Brain microvascular endothelial cell (primary cell): ENCODE data around the gene C4BPB.

Source experiments
- DNase-seq: peaks from one replicate; pipeline ENCODE4 v3.0.0-alpha.2; 2020
- H3K27ac ChIP-seq: fragments of 250-450 bp; sonication (Bioruptor Pico); 2 replicates; pipeline ENCODE4 v1.5.1; 2020; ENCODE audit warnings: mild to moderate bottlenecking, moderate library complexity
- H3K27me3 ChIP-seq: fragments of 250-450 bp; sonication (Bioruptor Pico); replicated peaks from 2 replicates; pipeline ENCODE4 v1.5.1; 2020; ENCODE audit warnings: mild to moderate bottlenecking
- H3K36me3 ChIP-seq: fragments of 250-450 bp; sonication (Bioruptor Pico); replicated peaks from 2 replicates; pipeline ENCODE4 v1.5.1; 2020; ENCODE audit warnings: mild to moderate bottlenecking
- H3K4me3 ChIP-seq: 2 replicates; pipeline ENCODE4 v1.5.1; 2011; ENCODE audit warnings: low read depth, mild to moderate bottlenecking, control low read depth, low read length, moderate library complexity
- CTCF ChIP-seq: IDR thresholded peaks from 2 replicates; pipeline ENCODE4 v1.5.1; 2011; ENCODE audit warnings: low read depth, mild to moderate bottlenecking, moderate library complexity, low read length, control low read depth, inconsistent platforms; ENCODE audit errors: missing control alignments
- in situ Hi-C: cut with HindIII; loops from 2 replicates; pipeline ENCODE4 v1.10.0; 2017; ENCODE audit warnings: low sequenced_read_pairs, low pct_ligation_motif_present

The C4BPB gene

GRCh38 chr1:207102659-207103058, 14.0 kb downstream of the C4BPB start:
- Histone ChIP-seq H3K27ac (no peak overlapping the region), H3K4me3 (no peak overlapping the region), H3K36me3 (no peaks in the 10 kb centered on the region), H3K27me3 (no peaks in the 10 kb centered on the region)
- no peak for DNase-seq
- no peak for TF ChIP-seq CTCF
- in situ Hi-C loops, result no loop called here

- DNase-seq, result no peak
- Histone ChIP-seq H3K27ac (no peak within 1 kb of the TSS), H3K36me3 (no peaks in the 10 kb centered on the region), H3K4me3 (no peak within 1 kb of the TSS), H3K27me3 (no peaks in the 10 kb centered on the region)
- in situ Hi-C loops, result no loop called here
- no peak for TF ChIP-seq CTCF
These were observed 15.3 kb downstream of the C4BPB start, which contains the start of gene C4BPA for GRCh38 chr1:207103892-207104373. C4BPA (plus strand) TSS chr1:207104233; CDS start chr1:207113026, 8,793 bp downstream.

DNA sequence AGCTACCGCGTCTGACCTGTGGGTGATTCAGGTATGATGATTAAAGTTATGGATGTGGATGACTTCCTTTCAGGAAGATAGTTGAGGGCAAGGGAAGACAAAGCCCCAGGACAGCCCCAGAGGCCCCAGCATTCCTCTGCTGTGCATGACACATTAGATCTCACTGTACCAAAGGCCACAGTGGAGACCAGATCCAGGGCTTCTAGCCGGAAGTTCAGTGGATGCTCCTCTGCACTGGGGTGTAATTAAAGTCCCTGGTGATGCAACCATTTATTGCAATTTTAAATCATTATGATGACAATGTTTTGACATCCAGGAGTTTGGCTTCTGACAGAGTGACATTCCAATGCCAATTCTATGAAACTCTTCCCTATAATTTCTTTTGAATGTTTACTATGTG, 20.3 kb downstream of the C4BPB start:
- in situ Hi-C loops, result no loop called here
- DNase-seq, result no peak
- no peak for TF ChIP-seq CTCF
- no peak overlapping the region for H3K27ac ChIP-seq
- H3K4me3 ChIP-seq, result no peak overlapping the region
- H3K36me3 ChIP-seq, result no peaks in the 10 kb centered on the region
- H3K27me3 ChIP-seq, result no peaks in the 10 kb centered on the region

- no peak overlapping the region for H3K4me3 ChIP-seq
- no peak for DNase-seq
- H3K36me3 ChIP-seq, result no peaks in the 10 kb centered on the region
- no peak for TF ChIP-seq CTCF
- H3K27me3 ChIP-seq, result no peaks in the 10 kb centered on the region
- in situ Hi-C loops, result no loop called here
- no peak overlapping the region for H3K27ac ChIP-seq
These were observed 24.1 kb downstream of the C4BPB start for GRCh38 chr1:207112616-207113296.

DNA sequence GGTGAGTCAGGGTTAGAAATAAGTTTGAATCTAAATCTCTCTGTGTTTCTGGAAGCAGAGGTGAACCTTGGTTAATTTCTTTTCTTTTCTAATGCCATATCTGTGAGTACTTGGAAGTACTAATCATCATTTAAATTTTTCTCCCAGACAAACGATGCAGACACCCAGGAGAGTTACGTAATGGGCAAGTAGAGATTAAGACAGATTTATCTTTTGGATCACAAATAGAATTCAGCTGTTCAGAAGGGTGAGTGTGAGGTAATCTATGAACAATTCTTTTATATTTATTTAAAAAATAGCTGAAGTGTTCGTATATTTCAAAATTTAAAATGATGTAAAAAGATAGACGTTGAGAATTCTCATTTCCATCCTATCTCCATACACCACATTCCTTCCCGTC, 26.6 kb downstream of the C4BPB start:
- Histone ChIP-seq H3K27me3 (no peaks in the 10 kb centered on the region), H3K4me3 (no peak overlapping the region), H3K36me3 (no peaks in the 10 kb centered on the region), H3K27ac (no peak overlapping the region)
- no peak for DNase-seq
- no peak for TF ChIP-seq CTCF
- in situ Hi-C loops, result no loop called here

GRCh38 chr1:207124389-207124788, 35.7 kb downstream of the C4BPB start:
- Histone ChIP-seq H3K27me3 (no peaks in the 10 kb centered on the region), H3K4me3 (no peak overlapping the region), H3K36me3 (no peaks in the 10 kb centered on the region), H3K27ac (no peak overlapping the region)
- TF ChIP-seq CTCF, result no peak
- no peak for DNase-seq
- in situ Hi-C loops, result no loop called here
